GM23248 (cell line): ENCODE measurements around the gene BCAR3.

ENCODE experiments used
- EZH2 ChIP-seq: fragments of 200-600 bp; sonication (generic); IDR thresholded peaks from 2 replicates; pipeline ENCODE4 v1.6.1; 2018; ENCODE audit warnings: antibody characterized with exemption, mild to moderate bottlenecking; ENCODE audit not compliant: insufficient read depth, poor library complexity, severe bottlenecking
- EZH2phosphoT487 ChIP-seq: fragments of 200-600 bp; sonication (generic); IDR thresholded peaks from 2 replicates; pipeline ENCODE4 v1.6.1; 2018; ENCODE audit warnings: antibody characterized with exemption, moderate library complexity, mild to moderate bottlenecking, low read depth; ENCODE audit not compliant: insufficient read depth

GRCh38 chr1:93705892-93706500, 24.4 kb upstream of the BCAR3 start:
- TF ChIP-seq EZH2phosphoT487: no peak
- no peak for TF ChIP-seq EZH2
